ENCODE data around the gene LRRC10.
"Not testable (repeated sequence)": the region's sequence is repeated elsewhere in the genome, so short reads cannot be mapped to it uniquely, and the experiment has no call there.

The LRRC10 gene

DNA sequence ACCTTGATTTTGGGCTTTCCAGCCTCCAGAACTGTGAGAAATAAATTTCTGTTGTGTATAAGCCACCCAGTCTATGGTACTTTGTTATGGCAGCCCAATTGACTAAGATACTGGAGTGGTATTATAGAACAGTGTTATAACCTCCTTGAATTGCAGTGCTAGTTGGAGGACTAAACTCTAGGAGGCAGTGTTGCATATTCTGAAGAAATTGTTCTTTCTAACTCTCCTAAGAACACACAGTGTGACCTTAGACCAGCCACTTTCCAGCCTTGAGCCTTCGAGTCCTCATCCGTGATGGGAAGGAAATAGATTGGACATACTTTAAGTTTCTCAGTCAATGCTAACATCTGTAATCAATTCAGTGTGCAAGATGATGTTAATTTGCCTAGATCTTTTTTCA lies 22.4 kb upstream of the LRRC10 start:
- no peaks in the 10 kb centered on the region for H3K4me1 Mint-ChIP-seq
- no peak overlapping the region for H3K27ac Mint-ChIP-seq
- H3K4me3 Mint-ChIP-seq, result no peak overlapping the region
- H3K36me3 Mint-ChIP-seq, result no peaks in the 10 kb centered on the region
- DNase-seq (ENCODE audit: low spot score in 2 of 2), result no peak
- no peaks in the 10 kb centered on the region for H3K9me3 Mint-ChIP-seq
- ATAC-seq, result no peak

DNA sequence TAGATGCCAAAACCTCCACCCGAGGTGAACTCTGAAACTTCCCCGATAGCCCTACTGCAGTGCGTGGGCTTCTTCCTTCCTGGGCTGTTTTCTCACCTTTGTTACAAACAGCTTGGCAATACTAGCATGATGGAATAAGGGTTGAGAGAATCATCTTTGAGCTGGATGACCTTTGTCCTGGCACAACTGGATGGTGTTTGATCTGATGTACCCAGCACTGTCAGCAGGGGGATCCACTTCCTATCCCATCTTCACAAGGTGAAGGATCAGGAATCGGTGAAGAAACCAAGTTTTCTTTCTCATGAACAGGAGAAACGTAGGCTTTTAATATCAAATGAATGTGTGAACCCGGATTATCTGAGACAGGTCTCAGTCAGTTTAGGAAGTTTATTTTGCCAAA lies 19.5 kb upstream of the LRRC10 start:
- Mint-ChIP-seq H3K4me1 (no peaks in the 10 kb centered on the region), H3K9me3 (no peaks in the 10 kb centered on the region), H3K27ac (no peak overlapping the region), H3K4me3 (no peak overlapping the region), H3K36me3 (no peaks in the 10 kb centered on the region)
- no peak for ATAC-seq
- DNase-seq (ENCODE audit: low spot score in 2 of 2), result no peak

DNA sequence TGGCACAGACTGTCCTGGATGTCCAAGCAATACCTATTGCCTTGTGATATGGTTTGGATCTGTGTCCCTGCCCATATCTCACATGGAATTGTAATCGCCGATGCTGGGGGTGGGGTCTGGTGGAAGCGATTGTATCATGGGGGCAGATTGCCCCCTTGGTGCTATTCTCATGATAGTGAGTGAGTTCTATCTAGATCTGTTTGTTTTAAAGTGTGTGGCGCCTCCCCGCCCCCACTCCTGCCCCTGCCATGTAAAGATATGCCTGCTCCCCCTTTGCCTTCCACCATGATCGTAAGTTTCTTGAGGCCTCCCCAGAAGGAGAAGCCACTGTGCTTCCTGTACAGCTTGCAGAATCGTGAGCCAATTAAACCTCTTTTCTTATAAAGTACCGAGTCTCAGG lies 16.8 kb upstream of the LRRC10 start:
- no peak overlapping the region for H3K27ac Mint-ChIP-seq
- no peaks in the 10 kb centered on the region for H3K36me3 Mint-ChIP-seq
- no peaks in the 10 kb centered on the region for H3K9me3 Mint-ChIP-seq
- no peaks in the 10 kb centered on the region for H3K4me1 Mint-ChIP-seq
- ATAC-seq, result no peak
- H3K4me3 Mint-ChIP-seq, result no peak overlapping the region
- no peak for DNase-seq (ENCODE audit: low spot score in 2 of 2)

DNA sequence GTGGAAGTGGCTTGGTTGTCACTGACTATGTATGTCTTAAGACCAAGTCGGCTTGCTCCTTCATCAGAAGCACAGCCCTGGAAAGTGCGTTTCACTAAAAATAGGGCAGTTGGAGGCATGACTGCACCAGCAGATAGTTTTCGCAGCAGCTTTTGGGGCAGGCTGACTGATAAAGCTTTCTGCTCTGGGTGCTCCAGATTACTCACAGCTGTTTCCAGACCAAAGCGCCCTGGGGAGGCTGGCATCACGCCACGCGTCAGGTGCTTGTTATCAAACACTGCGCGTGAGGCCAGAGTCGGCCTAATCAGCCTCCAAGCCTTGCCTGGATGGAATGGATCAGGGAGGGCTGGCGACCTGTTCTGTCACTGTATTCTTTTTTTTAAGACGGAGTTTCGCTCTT lies 13.3 kb upstream of the LRRC10 start:
- ATAC-seq (no peak), DNase-seq (ENCODE audit: low spot score in 2 of 2) (no peak)
- Mint-ChIP-seq H3K36me3 (no peaks in the 10 kb centered on the region), H3K4me1 (no peaks in the 10 kb centered on the region), H3K4me3 (no peak overlapping the region), H3K27ac (no peak overlapping the region), H3K9me3 (no peaks in the 10 kb centered on the region)

DNA sequence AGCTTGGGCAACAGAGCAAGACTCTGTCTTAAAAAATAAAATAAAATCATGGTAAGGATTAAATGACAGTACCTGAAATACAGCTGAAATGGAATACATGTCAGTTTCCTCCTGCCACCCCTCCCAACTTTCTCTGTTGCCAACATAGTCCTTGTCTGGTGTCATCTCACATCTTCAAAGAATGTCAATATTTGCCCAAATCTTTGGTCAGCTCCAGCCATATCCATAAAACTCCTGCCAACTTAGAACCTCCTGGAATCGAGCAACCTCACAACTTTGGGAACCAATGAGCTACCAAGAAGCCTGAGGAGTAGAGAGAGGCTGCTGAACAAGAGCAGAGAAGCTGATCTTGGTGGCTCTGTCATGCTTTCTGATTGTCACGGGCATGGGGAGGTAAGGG lies 10.8 kb upstream of the LRRC10 start:
- Mint-ChIP-seq H3K4me1 (no peaks in the 10 kb centered on the region), H3K36me3 (no peaks in the 10 kb centered on the region), H3K9me3 (no peaks in the 10 kb centered on the region), H3K4me3 (no peak overlapping the region), H3K27ac (peak overlapping the region; percentile 14)
- DNase-seq (ENCODE audit: low spot score in 2 of 2) (no peak), ATAC-seq (no peak)

DNA sequence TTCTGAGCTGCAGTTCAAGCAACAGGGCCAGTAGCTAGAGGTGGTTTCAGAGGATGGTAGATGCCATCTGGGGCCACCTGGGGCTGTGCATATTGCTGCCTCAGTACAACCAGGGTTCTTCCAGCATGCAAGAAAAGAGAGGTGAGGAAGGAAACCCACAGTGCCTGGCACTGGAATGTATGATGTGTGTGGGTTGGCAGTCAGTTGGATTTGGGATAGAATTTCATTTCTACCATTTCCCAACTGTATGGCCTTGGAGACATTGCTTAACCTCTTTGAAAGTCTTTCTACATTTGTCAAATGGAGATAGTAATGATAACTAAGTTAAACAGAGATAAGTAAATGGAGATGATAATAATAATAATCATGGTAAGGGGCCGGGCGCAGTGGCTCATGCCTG lies 10.2 kb upstream of the LRRC10 start:
- ATAC-seq (no peak), DNase-seq (ENCODE audit: low spot score in 2 of 2) (no peak)
- H3K9me3 Mint-ChIP-seq, result no peaks in the 10 kb centered on the region
- H3K4me3 Mint-ChIP-seq, result no peak overlapping the region
- no peaks in the 10 kb centered on the region for H3K36me3 Mint-ChIP-seq
- H3K27ac Mint-ChIP-seq, result no peak overlapping the region
- H3K4me1 Mint-ChIP-seq, result no peaks in the 10 kb centered on the region

DNA sequence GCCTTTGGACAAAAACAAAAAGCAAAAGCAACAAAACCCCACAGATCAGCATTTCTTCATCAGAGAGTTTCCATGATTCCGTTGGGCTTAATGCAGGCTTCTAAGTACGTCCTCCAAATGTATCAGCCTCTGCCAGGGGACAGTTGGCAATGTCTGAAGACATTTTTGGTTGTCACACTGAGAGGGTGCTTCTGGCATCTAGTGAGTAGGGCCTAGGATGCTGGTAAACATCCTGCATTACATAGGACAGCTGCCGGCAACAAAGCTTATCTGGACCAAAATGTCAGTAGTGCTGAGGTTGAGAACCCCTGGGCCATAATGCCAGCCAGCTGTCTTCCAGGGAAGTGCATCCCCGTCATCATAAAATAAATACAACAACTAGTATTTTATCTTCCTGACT lies 9.4 kb upstream of the LRRC10 start:
- no peak for DNase-seq (ENCODE audit: low spot score in 2 of 2)
- ATAC-seq, result no peak
- Mint-ChIP-seq H3K27ac (no peak overlapping the region), H3K4me1 (no peaks in the 10 kb centered on the region), H3K9me3 (no peaks in the 10 kb centered on the region), H3K36me3 (no peaks in the 10 kb centered on the region), H3K4me3 (no peak overlapping the region)

DNA sequence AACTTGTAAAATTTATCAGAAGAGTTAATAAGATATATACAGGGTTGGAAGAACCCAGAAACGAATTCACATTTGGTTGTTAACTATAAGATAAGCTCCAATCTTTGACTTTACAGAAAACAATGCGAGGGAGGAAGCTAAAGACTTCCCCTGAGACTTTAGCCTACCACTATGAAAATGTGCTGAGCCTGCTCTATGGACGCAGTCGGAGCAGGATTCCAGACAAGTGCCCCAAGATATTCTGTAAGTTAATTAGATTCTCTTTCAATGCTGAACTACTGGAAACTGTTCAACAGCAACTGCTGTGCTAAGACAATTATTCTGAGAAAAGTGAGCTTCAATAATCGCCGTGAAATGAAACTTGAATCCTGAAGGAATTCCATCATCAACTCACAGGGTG lies 8.3 kb upstream of the LRRC10 start:
- H3K4me1 Mint-ChIP-seq, result no peaks in the 10 kb centered on the region
- no peak for DNase-seq (ENCODE audit: low spot score in 2 of 2)
- ATAC-seq, result no peak
- no peaks in the 10 kb centered on the region for H3K36me3 Mint-ChIP-seq
- no peak overlapping the region for H3K27ac Mint-ChIP-seq
- H3K4me3 Mint-ChIP-seq, result no peak overlapping the region
- no peaks in the 10 kb centered on the region for H3K9me3 Mint-ChIP-seq

DNA sequence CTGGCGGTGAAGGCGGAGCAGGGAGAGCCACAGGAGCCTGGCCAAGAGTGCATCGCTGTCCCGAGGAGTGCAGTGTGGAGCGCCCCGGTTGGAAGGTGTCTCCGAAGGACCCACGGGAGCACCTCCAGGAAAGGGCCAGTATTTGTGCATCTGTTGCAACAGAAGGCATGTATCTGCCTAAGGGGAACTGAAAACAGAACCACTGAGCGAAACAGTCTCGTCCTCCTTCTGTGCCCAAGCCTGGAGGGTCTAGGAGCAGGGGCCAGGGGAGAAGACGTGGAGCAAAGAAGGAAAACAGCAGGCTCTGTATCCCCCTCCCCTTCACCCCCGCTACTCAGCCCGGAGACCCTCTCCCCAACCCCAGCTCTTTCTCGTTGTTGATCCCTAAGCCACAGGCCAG lies 5.3 kb upstream of the LRRC10 start:
- no peak for ATAC-seq
- no peak for DNase-seq (ENCODE audit: low spot score in 2 of 2)
- Mint-ChIP-seq H3K9me3 (no peaks in the 10 kb centered on the region), H3K4me1 (no peaks in the 10 kb centered on the region), H3K36me3 (no peaks in the 10 kb centered on the region), H3K27ac (no peak overlapping the region), H3K4me3 (no peak overlapping the region)

DNA sequence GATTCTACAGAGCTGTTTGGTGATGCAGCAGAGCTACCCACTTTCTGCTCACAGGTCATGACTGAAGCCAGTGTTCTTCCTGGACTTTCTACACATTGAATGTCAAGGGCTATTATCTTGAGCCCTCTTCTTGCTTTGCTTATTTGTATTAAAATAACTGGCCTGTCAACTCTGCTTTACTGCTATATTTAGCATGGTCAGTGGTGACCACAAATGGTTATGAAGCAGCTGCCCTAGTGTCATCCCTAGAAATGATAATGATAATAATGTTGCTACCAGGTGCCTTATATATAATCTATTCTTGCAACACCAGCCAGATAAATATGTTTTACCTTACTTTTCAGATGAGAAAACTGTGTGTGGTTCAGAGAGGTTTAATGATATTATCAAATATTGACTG lies 2.6 kb upstream of the LRRC10 start:
- Mint-ChIP-seq H3K4me1 (no peaks in the 10 kb centered on the region), H3K36me3 (no peaks in the 10 kb centered on the region), H3K4me3 (no peak overlapping the region), H3K27ac (no peak overlapping the region), H3K9me3 (no peaks in the 10 kb centered on the region)
- ATAC-seq (no peak), DNase-seq (ENCODE audit: low spot score in 2 of 2) (no peak)

DNA sequence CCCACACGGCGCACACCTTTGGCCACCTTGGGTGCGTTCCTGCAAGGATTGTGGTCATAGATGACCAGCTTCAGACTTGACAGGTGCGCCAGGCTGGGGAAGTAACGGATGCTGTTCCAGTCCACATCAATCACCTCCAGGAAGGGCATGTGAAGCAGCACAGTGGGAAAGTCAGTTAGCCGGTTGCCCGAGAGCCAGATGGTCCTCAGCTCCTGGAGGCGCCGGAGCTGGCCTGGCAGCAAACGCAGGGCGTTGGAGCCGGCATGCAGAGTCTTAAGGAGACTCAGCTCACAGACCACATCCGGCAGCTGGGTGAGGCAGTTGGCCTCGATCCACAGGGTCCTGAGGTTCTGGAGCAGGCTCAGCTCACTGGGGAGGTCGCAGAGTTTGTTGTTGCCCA lies 581 bp downstream of the LRRC10 start:
- H3K9me3 Mint-ChIP-seq, result no peaks in the 10 kb centered on the region

DNA sequence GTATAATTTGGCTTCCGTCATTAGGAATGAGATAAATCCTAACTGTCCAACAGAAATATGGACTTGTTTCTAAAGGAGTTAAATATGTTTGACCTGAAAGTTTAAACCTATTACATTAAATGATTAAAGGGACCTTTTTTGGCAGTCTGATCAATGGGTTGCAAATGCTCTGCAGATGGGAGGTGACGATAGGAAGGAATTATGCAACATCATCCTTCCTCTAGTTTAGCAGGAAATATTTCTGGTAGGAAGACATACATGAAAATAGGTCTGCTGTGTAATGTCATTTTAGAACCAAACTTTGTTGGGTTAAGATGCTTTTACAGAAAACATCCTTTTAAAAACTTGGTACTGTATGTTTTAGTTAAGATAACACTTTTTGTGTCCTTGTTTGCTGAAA lies 2.6 kb downstream of the LRRC10 start:
- Mint-ChIP-seq H3K4me3 (no peak overlapping the region), H3K27ac (no peak overlapping the region), H3K4me1 (no peaks in the 10 kb centered on the region), H3K9me3 (no peaks in the 10 kb centered on the region), H3K36me3 (peaks cover 6% of the 10 kb centered on the region)
- DNase-seq (ENCODE audit: low spot score in 2 of 2) (no peak), ATAC-seq (no peak)

More for the DNA sequence above, 581 bp downstream of the LRRC10 start:
- no peak overlapping the region for H3K27ac Mint-ChIP-seq
- no peak for ATAC-seq
- H3K36me3 Mint-ChIP-seq, result no peaks in the 10 kb centered on the region
- no peak overlapping the region for H3K4me3 Mint-ChIP-seq
- no peak for DNase-seq (ENCODE audit: low spot score in 2 of 2)
- H3K4me1 Mint-ChIP-seq, result no peaks in the 10 kb centered on the region

DNA sequence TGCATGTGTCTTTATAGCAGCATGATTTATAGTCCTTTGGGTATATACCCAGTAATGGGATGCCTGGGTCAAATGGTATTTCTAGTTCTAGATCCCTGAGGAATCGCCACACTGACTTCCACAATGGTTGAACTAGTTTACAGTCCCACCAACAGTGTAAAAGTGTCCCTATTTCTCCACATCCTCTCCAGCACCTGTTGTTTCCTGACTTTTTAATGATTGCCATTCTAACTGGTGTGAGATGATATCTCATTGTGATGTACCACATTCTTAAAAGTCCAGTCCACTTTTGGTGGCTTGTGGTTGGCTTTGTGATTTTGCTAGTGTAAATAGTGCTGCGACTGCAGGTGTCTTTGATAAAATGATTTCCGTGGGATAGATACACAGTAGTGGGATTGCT lies 6.4 kb downstream of the LRRC10 start:
- H3K27ac Mint-ChIP-seq; H3K9me3 Mint-ChIP-seq; H3K4me3 Mint-ChIP-seq; DNase-seq (ENCODE audit: low spot score in 2 of 2); H3K4me1 Mint-ChIP-seq; ATAC-seq: not testable (repeated sequence)
- peaks cover 45% of the 10 kb centered on the region for H3K36me3 Mint-ChIP-seq

DNA sequence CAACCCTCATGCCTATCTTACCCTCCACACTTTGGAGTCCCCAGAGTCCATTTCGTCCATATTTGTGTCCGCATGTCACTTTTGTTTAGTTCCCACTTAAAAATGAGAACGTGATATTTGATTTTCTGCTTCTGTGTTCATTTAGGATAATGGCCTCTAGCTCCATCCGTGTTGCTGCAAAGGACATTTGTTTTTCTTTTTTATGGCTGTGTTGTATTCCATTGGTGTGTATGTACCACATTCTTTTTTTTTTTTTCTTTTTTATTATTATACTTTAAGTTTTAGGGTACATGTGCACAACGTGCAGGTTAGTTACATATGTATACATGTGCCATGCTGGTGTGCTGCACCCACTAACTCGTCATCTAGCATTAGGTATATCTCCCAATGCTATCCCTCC lies 7.2 kb downstream of the LRRC10 start:
- not testable (repeated sequence) for ATAC-seq; H3K27ac Mint-ChIP-seq; H3K9me3 Mint-ChIP-seq; DNase-seq (ENCODE audit: low spot score in 2 of 2); H3K4me1 Mint-ChIP-seq; H3K4me3 Mint-ChIP-seq
- peaks cover 52% of the 10 kb centered on the region for H3K36me3 Mint-ChIP-seq

DNA sequence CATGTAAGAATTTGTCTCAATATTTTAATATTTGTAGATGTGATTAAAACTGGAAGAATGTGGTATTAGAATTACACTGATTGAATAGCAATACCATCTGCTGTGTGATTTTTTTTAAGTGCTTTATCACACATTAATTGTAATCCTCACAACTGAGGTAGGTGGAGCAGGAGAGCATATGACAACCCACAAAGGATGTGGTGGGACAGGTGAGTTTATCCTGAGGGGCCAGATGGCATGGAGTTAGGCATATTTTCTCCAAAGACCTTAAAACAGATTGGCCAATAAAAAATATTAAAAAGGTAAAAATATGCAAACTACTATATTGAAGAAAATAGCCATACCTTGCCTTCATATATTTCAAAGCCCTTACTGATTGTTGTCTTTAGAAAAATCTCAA lies 7.8 kb downstream of the LRRC10 start:
- H3K27ac Mint-ChIP-seq, result no peak overlapping the region
- H3K4me1 Mint-ChIP-seq, result no peaks in the 10 kb centered on the region
- ATAC-seq, result no peak
- no peak for DNase-seq (ENCODE audit: low spot score in 2 of 2)
- H3K36me3 Mint-ChIP-seq, result peaks cover 58% of the 10 kb centered on the region
- H3K4me3 Mint-ChIP-seq, result no peak overlapping the region
- no peaks in the 10 kb centered on the region for H3K9me3 Mint-ChIP-seq

DNA sequence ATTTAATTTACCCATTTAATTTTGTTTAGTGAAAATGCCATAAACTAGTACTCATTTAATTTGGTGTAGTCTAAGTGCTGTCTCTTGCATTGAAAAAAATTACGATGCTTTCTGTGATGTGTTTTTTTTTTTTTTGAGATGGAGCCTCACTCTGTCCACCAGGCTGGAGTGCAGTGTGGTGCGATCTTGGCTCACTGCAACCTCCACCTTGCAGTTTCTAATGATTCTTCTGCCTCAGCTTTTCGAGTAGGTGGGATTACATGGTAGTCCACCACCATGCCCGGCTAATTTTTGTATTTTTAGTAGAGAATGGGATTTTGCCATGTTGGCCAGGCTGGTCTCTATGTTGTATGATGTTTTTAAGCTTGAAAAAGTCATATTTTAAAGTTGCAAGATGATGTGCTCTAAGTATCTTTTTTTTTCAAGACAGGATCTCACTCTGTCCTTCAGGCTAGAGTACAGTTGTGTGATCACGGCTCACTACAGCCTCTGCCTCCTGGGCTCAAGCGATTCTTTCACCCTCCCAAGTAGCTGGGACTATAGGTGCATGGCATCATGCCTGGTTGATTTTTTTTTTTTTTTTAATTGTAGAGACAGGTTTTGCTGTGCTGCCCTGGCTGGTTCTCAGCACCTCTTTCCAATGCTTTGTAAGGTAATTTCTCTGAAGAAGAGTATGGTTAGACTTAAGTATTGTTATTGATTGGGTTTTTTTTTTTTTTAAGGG lies 8.6 kb downstream of the LRRC10 start:
- H3K4me1 Mint-ChIP-seq, result no peaks in the 10 kb centered on the region
- no peak for ATAC-seq
- peaks cover 66% of the 10 kb centered on the region for H3K36me3 Mint-ChIP-seq
- no peak overlapping the region for H3K27ac Mint-ChIP-seq
- H3K4me3 Mint-ChIP-seq, result no peak overlapping the region
- DNase-seq (ENCODE audit: low spot score in 2 of 2), result no peak
- H3K9me3 Mint-ChIP-seq, result no peaks in the 10 kb centered on the region

DNA sequence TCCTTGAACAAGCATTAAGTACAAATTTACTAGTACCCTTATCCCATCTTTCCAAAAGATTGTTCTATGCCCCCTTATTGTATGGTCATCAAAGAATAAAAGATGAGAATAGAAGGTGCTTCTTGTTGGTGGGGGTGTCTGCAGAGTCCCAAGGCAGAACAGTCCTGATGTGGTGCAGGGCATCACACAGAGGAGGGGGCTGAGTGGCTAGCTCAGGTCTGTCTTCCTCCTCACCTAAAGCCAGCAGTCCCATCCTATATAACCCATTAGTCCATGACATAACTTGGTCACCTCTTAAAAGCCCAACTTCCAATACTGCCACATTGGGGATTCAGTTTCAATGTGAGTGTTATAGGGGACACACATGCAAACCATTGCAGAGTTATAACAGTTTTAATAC lies 9.9 kb downstream of the LRRC10 start:
- Mint-ChIP-seq H3K9me3 (no peaks in the 10 kb centered on the region), H3K4me3 (no peak overlapping the region), H3K27ac (peak overlapping the region; percentile 11), H3K4me1 (no peaks in the 10 kb centered on the region), H3K36me3 (peaks cover 79% of the 10 kb centered on the region)
- no peak for DNase-seq (ENCODE audit: low spot score in 2 of 2)
- no peak for ATAC-seq

Measured in stimulated activated effector memory CD8-positive, alpha-beta T cell treated with anti-CD3 and anti-CD28 coated beads, Interleukin-12 subunit alpha, Interleukin-12 subunit beta, amount 100 ng/mL, for 72 hours (primary cell).